GM23248 (cell line): ENCODE results near the gene TNIP1.

ENCODE experiments used
- EZH2 ChIP-seq: fragments of 200-600 bp; sonication (generic); IDR thresholded peaks from 2 replicates; pipeline ENCODE4 v1.6.1; 2018; ENCODE audit warnings: antibody characterized with exemption, mild to moderate bottlenecking; ENCODE audit not compliant: insufficient read depth, poor library complexity, severe bottlenecking
- EZH2phosphoT487 ChIP-seq: fragments of 200-600 bp; sonication (generic); IDR thresholded peaks from 2 replicates; pipeline ENCODE4 v1.6.1; 2018; ENCODE audit warnings: antibody characterized with exemption, moderate library complexity, mild to moderate bottlenecking, low read depth; ENCODE audit not compliant: insufficient read depth

DNA sequence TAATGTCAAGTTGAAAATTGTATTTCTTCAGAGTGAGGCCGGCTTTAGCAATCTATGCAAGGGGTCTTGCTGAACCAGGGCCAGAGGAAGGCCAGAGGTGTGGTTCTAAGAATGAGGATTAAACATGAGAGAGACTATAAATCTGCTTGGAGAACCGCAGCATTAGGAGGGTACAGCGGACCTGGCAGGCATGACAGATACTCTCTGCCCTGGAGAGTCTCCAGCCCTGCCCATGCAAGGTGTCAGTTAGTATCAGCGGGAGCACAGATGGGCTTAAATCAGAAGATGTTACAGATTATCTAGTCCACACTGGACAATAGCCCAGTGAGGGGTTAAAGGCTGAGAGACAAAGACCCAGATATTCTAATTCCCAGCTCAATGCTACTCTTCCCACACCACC lies 71.9 kb downstream of the TNIP1 start:
- TF ChIP-seq EZH2 (no peak), EZH2phosphoT487 (no peak)
